Activated T-cell treated with anti-CD3 and anti-CD28 coated beads, Interleukin-2, amount 50 U/mL, for 48 hours (primary cell): ENCODE data around the gene MAML1.

Source experiments
- DNase-seq, 2 experiments: peaks; one replicate each; pipeline ENCODE4 v3.0.0-alpha.2; 2020

Gene MAML1

DNA sequence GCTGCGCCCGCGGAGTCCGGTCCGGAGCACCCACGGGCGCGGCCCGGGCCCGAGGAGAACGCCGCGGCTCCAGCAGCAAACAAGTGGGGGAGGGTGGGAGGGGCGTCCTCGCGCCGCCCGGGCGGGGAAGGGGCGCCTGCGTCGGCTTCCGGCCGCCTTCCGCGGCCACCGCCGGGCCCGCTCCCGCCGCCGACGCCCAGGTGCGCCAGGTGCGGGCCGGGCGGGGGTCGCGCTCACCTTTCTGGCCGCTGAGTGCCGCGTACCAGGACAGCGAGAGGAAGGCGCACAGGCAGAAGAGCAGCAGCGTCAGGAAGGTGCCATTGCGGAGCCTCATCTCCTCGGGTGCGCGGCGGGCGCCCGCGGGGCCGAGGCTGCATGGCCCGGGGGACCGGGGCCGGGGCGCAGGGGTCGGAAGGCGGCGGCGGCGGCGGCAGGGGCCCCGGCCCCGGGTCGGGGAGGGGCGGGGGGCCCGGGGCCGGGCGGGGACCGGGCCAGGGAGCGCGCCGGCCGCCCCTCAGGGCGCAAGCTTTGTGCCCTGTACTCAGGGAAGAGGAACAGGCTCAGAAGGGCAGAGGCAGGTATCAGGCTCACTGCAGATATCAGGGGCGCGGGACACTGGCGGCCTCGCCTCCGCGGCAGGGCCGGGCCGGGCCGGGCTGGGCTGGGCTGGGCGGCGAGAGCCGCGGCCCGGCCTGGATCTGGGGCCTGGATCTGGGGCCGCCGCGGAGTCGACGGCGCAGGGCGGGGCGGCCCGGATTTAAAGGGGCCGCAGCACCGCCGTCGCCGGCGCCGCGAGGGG lies 73.8 kb downstream of the MAML1 start, which contains the start of gene MGAT4B:
MGAT4B (minus strand) TSS at position 617 of the 799 bp plus-strand sequence; CDS start at position 334, 283 bp downstream.
- DNase-seq = peak; percentile 67 to 79

DNA sequence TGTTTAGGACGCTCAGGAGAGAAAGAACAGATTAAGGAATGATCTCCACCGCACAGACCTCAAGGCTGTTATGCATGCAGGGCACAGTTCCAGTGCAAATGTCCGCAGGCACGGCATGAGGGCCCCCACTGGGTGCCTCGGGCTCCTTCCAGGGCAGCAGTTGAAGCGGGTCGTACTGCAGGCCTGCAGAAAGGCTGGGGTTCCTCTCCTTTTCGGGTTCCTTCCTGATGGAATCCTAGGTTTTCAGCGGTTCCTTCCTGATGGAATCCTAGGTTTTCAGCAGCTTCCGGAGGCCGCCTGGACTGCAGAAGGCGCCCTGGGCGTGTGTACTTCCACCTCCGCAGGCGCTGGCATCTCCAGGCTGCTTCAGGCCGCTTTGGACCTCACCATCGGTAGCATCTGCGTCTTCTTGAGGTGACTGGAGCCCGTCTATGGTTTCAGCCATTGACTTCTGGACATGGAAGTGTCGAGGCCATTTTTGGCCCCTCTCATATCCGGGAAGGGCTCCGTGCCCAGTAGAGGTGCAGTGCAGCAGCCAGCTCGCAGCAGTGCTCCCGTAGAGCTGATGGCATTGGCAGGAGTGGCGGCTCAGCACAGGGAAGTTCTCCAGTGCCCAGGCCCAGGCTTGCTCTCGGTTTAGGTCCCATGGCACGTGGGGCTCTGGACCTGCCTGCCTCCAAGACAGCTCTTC lies 79.7 kb downstream of the MAML1 start:
- DNase-seq = no peak

DNA sequence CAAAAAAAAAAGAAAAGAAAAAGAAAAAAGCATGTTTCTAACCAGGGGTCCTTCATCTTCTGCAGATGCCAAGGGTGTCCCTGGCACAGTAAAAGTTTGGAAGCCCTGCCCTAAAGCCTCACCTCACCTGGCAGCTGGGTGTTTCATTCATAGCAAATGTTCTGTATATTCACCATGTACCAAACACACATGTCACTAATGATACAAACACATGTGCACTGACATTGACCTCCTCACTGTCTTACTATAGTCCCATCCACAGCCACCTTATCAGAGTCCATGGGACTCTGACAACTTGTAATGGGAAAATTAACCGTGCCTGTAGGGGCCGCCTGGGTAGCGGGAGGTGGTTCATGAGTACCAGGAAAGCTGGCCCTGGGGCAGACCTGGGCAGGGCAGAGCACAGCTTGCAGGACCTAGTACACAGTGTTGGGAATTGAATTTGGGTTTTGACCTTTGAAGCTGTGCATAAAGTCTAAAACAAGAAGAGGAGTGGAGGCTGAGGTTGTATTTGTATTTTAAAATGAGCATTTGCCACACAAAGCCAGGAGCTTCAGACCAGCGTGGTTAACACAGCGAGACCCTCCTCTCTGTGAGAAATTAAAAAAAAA lies 80.5 kb downstream of the MAML1 start:
- DNase-seq = no peak

DNA sequence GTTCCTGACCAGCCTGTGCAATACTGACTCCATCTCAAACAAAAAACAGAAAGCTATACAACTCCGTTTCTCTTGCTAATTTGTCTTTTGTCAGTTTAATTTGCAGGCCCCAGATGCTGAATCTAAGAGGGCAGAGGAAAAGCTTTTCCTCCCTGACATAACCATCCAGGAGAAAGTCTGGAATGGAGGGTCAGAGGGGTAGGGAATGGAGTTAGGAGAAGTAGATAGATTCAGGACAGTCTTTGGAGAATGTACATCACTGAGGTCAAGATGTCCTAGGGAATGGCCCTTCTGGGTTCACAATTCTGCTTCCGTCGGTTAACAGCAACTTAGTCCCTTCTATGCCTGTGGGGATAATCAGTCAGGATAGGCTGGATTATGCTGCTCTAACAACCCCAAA lies 81.5 kb downstream of the MAML1 start:
- no peak for DNase-seq

DNA sequence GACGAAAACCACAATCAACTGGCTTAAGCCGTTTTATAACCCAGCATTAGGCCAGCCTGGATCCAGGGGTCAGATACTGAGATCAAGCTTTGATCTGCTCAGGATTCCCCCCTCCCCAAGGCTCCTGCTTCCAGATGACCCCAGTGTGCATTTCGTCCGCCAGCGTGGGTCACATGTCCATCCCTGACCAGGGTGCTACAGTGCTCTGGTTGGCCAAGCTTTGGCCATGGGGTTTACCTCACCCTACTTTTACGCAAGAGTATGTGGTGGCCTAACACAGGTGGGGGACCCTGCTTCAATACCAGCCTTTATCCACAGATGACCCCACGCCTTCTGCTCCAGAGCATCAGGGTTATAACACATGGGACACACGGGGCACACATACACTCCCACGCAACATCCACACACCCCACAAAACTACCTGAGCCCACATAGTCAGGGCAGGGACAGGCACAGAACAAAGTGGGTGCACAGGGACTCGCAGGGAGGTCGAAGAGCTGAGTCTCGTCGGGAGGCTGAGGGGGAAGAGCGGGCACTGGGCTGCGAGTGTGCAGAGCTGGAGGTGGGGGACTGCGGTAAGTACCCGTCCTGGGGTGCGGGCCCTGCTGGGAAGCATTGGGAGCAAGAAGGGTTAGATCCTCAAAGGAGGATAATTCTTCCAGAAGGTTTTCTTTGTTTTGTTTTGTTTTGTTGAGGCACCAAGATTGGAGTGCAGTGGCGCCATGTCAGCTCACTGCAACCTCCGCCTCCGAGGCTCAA lies 83.0 kb downstream of the MAML1 start:
- DNase-seq = no peak

DNA sequence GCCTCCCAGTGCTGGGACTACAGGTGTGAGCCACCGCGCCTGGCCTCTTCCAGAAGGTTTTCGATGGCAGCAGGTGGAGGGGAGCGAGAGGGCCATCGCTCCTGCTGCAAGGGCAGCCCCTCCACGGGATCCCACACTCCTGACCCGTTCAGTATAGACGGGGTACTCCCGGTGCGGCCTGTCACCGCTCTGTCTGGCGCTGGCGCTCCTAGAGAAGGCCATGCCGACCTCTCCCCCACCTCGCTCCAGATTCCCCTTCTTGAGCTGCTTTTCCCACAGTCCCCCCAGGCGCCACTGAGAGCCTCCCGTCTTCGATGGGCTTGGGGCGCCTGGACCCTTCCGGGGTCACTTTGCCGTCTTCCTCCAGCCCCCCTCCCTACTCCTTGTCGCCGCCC lies 83.8 kb downstream of the MAML1 start:
- no peak for DNase-seq

DNA sequence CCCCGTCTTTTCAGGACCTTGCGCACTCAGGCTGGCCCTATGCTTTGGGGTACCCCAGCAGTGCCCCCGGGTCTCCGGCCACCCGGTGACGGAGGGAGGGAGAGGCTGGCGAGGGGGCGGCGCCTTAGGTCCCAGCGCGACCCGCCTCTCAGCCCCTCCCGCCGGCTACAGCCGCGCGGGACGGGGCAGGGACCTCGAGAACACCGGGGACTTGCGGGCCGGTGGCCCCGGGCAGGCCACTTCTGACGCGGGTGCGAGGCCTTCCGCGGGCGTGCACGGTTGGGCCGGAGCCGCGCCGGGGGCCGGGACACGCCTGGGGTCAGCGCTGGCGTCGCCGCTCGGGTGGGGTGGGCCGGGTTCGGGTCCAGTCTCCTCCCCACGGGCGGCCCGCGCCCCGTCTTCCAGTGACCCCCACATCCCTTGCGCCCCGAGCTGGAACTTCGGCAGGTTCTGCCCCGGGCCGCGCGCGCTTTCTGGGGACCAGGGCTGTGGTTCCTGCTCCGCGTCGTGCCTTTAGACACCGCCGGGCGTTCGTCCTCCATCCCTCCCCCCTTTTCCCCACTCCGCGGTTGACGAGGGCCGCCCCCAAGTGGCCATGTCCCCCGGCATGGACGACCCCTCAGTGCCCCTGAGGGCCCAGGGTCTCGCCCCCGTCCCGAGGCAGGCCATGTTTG lies 84.3 kb downstream of the MAML1 start:
- no peak for DNase-seq

DNA sequence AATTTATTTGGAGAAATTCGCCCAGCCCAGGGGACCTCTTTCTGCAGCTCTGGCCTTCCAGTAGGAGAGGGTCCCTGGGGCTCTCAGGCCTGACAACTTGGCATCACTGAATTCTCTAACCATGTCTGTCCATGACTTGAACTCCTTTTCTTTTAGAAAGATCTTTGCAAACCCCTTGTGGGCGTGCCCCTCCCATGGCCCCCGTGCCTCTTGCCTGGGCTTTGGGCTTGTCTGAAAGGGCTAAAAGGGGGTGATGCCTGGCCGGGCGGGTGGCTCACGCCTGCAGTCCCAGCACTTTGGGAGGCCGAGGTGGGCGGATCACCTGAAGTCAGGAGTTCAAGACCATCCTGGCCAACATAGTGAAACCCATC lies 84.8 kb downstream of the MAML1 start:
- no peak for DNase-seq

DNA sequence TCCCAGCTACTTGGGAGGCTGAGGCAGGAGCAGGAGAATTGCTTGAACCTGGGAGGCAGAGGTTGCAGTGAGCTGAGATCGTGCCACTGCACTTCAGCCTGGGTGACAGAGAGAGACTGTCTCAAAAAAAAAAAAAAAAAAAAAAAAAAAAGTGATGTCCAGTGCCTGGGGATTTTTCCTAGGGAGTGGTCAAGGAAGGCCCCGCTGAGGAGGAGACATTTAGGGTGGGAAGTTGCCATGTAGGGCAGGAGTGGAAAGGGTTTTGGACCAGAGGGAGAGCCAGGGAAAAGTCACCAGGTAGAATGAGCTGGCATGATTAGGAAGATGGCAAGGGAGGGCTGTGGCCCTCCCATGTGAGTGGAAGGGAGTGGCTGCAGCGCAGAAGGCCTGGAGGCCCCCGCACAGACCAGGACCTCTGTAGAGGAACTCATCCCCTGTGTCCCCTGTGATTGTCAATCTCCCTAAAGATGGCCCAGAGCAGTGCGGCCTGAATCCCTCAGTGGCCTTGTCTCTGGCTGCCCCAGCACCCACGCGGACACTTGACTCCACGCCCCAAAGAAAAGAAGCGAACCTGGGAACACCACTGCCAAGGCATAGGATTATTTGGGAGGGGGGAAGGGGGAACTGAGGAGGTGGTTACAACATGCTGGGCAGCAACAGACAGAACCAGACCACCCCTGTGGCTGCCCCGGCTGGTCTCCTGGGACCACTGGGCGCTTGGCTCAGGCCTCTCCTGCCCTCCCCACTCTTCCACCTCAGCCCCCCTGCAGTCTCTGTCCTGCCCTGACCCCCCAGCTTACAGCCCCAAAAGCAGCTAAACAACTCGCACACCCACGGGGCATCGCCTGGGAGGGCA lies 85.5 kb downstream of the MAML1 start:
- no peak for DNase-seq

DNA sequence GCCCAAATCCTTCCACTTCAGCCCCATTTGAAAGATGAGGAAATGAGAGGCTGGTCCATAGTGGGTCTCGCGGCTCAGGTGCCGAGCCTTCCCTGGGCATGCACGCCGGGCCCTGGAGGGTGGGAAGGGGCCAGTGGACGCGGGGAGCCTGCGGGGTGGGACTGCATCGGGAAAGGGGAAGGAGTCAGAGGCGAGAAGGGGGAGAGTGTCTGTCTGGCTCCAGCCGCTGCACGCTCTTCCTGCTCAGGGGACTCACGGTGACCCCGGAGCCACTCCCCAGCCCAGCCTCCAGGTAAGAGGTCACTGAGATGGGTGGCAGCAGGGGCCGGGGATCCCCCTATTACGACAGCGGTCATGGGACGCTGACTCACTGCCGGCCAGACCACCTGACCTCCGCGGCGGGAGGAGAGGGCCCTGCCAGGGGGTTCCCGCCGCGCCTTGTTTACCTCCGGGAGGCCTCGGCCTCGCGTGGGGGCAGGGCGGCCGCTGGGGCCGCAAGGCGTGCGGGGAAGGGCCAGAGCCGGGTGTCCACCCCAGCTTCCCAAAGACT lies 86.2 kb downstream of the MAML1 start:
- peak; percentile 85 to 88 for DNase-seq

DNA sequence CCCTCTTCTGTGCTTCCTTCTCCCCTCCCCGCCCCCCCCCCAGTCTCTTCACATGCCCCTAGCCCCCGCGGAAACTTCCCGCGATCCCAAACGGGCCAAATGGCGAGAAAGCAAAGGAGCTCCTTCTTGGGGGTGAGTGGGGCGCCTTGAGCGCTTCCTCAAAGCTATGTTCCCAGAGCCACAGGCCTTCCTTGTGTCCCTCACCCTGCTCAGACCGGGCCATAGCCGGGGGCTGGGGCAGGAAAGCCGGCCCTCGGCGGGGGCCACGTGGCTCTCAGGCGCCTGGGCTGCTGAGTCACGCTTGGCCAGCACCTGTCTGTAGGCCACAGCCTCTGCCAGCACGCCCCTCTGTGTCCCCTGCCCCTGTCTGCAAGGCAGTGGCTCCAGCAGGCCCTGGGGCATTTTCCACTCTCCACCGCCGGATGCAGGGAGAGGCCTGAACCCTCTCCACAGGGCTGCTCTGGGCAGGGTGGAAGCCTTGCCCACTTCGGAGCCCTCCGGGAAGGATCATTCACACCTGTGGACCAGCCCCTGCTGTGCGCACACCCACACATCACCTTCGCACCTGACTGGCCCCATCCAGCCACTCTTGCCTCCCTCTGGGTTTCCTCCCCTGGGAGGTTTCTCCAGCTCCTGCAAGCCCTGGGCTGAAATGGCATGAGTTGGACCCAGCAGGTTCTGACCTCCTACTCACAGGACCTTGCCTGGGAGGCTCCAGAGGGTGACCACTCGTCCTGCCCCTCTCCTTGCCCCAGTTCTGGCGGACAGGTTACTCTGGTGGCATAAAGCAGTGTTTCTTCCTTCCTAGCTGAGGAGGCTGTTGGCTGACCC lies 86.9 kb downstream of the MAML1 start:
- peak; percentile 65 to 75 for DNase-seq

DNA sequence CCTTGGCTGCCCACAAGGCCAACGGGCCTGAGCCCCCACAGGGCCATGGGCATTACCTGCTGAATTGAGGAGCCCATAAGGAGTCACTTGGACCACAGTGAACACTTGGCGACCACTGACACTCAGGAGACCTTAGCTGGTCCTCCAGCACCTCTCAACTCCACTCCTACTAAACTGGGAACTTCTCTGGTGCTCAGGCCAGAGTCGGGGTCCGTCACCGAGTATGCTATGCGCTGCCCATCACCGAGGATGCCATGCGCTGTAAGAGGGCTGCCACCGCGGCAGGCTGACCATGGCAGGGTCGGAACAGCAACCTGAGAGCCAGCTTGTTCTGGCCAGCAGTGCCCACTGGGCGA lies 87.5 kb downstream of the MAML1 start:
- peak in 1 of 2 experiments; percentile 59 for DNase-seq

DNA sequence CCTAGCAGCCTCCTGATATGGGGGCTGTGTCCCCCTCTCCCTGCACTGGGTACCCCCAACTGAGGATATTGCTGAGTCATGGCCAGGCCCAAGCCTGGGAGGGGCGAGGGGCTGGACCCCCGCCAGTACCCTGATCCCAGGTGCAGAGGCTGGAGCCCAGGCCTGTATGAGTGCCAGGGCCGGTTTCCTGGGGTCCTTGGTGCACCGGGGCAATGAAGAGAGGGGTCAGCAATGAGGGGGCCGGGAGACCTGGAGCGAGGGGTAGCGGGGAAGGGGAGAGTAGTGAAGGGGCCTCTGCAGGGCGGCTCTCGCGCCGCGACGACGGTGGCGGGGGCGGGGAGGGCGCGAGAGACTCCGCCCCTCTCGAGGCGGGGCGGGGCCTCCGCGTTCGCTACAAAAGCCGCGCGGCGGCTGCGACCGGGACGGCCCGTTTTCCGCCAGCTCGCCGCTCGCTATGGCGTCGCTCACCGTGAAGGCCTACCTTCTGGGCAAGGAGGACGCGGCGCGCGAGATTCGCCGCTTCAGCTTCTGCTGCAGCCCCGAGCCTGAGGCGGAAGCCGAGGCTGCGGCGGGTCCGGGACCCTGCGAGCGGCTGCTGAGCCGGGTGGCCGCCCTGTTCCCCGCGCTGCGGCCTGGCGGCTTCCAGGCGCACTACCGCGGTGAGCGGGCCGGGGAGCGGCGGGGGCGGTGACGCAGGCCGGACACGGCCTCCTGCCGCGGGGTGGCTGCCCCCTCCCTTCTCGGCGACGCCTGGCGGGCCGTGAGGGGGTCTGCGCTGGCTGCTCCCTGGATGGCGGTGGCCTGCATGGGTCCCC lies 88.1 kb downstream of the MAML1 start, which contains the start of gene SQSTM1:
SQSTM1 (plus strand) TSS at position 423 of the 815 bp plus-strand sequence; CDS start at position 455, 32 bp downstream.
- peak; percentile 85 to 90 for DNase-seq

DNA sequence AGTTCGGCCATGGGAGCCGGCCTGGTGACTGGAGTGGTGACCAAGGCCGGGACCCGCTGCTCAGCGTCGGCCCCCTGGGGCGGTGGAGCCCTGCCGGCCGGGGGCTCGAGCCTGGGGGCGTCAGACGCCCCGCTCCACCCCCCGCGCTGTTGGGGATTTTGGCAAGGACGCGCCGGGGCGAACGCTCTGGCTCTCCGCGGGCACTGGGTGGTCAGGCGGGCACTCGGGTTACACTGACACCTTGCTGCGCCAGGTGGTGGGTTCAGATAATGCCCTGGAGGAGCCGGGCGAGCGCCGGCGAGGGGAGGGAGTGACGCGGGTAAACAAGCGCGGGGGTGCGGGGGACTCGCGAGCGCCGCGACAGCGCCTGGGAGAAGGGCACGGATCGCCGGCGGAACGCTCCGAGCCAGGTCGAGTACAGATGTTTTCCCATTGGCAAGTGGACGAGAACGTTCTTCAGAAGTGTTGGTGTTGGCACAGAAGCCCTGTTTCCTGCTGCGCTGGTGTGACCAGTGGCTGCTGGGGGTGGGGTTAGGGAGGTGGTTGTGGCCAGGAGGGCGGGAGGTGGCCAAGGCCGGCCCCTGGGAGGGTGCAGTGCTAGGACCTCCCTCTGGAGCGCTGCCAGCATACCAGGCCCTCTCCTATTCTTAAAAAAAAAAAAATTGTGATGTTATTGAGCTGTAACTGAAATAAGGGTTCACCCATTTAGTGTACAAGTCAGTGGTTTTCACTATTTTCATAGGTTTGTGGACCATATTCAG lies 88.9 kb downstream of the MAML1 start:
- DNase-seq = peak; percentile 84 to 90

DNA sequence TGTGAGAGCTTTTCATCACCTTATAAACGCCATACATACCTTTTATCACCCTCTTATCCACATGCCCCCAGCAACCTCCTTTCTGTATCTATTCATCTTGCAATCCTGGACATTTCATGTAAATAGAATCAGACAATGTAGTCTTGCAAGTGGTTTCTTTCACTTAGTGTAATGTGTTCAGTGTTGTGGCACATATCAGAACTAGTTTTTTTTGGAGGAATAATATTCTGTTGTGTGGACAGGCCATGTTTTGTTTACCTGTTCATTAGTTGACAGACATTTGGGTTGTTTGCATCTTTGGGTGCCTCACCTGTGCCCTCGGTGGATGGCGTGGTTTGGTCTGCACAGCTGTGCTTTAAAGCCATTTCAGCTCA lies 89.4 kb downstream of the MAML1 start:
- DNase-seq = no peak

DNA sequence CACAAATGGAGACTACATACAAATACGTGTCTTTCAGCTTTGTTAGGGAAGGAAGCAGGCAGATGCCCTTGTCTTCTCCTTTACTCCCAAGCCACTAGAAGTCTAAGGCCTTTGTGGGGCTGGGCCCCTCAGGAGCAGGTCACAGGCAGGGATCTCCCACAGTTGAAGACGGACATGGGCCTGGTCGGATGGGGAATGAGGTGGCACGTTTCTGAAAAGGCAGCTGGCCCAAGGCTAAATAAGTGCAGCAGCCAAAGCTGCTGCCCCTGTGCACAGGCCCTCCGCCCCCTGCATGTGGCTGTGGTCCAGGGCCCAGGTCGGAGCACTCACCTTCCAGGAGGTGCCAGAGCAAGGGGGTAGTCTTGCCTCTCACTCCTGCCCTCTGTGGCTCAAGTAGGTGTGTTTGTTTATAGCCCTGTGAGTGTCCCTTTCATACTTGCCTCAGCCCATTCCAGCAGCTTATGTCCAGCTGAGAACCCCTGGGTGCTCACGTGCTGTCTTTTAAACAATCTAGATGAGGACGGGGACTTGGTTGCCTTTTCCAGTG lies 89.9 kb downstream of the MAML1 start:
- DNase-seq = no peak

DNA sequence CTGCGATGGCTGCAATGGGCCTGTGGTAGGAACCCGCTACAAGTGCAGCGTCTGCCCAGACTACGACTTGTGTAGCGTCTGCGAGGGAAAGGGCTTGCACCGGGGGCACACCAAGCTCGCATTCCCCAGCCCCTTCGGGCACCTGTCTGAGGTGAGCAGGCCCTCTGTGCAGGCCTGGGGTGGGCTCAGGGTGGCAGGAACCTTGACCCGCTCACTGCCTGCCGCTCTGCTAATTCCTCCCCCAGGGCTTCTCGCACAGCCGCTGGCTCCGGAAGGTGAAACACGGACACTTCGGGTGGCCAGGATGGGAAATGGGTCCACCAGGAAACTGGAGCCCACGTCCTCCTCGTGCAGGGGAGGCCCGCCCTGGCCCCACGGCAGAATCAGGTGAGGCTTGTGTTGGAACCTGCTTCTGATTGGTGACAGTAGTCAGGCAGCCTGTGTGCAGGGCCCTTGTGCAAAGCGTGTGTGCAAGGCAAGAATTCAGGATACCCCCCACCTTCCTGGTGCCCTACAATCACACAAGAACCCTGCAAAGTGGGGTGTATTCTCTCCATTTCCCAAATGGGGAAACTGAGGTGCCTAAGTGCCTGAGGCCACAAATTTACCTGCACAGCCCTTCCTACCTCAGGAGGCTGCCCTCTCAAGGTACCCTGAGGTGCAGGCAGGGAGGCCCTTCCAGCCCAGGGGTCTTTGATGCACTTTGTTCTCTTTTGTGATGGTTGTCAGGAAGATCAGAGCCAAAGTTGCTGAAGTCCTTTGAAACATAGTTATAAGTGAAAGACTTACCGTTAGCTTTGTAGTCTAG lies 91.5 kb downstream of the MAML1 start:
- DNase-seq = no peak

DNA sequence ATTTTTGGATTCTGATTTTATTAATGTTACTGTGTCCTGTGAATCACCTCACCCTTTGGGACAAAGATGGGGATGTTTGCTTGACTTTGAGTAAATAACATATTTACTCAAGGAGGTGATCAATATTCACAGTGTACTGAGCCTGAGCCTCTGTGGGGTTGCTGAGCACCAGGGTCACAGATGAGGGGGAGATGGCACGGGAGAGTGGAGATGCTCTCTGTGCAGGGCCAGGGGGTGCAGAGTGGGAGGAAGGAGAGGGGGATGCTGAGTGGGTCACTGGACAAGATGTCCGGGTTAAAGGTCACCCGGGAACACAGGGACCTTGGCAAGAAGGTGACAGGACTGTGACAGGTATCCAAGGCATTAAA lies 92.1 kb downstream of the MAML1 start:
- no peak for DNase-seq
